ENCODE data around the gene CDK6. TPM values are rescaled to one million over a fixed set of nuclear protein-coding genes. Genes with fewer than 3 reads are reported as not detected.
"Not testable (repeated sequence)": the region's sequence is repeated elsewhere in the genome, so short reads cannot be mapped to it uniquely, and the experiment has no call there.

CDK6 gene
- total RNA-seq, 1 experiment from 2014 or later: 38.7 TPM

DNA sequence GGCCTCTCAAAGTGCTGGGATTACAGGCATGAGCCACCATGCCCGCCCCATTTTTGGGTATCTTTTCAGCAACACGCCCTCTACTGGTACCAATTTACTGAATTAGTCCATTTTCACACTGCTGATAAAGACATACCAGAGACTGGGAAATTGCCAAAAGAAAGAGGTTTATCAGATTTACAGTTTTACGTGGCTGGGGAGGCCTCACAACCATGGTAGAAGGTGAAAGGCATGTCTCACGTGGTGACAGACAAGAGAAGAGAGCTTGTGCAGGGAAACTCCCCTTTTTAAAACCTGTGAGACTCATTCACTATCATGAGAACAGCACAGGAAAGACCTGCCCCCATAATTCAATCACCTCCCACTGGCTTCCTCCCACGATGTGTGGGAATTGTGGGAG, 27.8 kb upstream of the CDK6 start:
- H3K27ac ChIP-seq (ENCODE audit: low read length); H3K9ac ChIP-seq (ENCODE audit: low read length); H3K79me2 ChIP-seq (ENCODE audit: low read length); H3K9me3 ChIP-seq (ENCODE audit: low read length); H3K4me3 ChIP-seq (ENCODE audit: low read length); ATAC-seq; H4K20me1 ChIP-seq (ENCODE audit: low read length); POLR2A ChIA-PET (ENCODE audit: unreplicated experiment); H3F3A ChIP-seq (ENCODE audit: low read length, unreplicated experiment); BruUV-seq (replicated peaks); H3K9me2 ChIP-seq (replicated peaks; ENCODE audit: low read length); H2AFZ ChIP-seq (ENCODE audit: low read length); intact Hi-C loops (cut with micrococcal nuclease); H3K27me3 ChIP-seq (ENCODE audit: low read length); H3K36me3 ChIP-seq (ENCODE audit: low read depth, low read length); H3K4me2 ChIP-seq (ENCODE audit: low read length); CTCF ChIA-PET; H3K4me1 ChIP-seq (ENCODE audit: insufficient read depth, low read length): not testable (repeated sequence)
- TF ChIP-seq, protein P1, sequence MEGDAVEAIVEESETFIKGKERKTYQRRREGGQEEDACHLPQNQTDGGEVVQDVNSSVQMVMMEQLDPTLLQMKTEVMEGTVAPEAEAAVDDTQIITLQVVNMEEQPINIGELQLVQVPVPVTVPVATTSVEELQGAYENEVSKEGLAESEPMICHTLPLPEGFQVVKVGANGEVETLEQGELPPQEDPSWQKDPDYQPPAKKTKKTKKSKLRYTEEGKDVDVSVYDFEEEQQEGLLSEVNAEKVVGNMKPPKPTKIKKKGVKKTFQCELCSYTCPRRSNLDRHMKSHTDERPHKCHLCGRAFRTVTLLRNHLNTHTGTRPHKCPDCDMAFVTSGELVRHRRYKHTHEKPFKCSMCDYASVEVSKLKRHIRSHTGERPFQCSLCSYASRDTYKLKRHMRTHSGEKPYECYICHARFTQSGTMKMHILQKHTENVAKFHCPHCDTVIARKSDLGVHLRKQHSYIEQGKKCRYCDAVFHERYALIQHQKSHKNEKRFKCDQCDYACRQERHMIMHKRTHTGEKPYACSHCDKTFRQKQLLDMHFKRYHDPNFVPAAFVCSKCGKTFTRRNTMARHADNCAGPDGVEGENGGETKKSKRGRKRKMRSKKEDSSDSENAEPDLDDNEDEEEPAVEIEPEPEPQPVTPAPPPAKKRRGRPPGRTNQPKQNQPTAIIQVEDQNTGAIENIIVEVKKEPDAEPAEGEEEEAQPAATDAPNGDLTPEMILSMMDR (conservative IDR thresholded peaks at IDR 0.05; ENCODE audit: low read depth, low read length): peak; percentile 31; the same call in 1 of the 2 replicates
- DNase-seq: peak; percentile 19

DNA sequence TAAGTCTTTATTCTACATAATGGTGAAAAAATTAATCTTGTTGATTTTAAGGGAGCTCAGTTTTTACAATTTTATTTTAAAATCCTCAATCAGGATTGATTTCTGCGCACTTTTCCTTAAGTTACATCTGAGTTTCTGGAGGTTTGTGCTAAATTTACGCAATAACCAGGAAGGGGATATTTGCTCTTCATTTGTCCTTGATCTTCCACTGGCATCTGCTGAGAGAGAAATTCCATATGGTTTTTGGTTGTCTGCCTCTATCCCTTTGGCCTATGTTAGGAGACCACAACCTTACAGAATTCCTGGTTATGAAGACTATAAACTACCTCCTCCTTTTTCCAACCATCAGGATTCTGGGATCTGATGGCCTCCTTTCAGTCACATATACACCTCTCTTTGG, 20.1 kb upstream of the CDK6 start:
- CTCF ChIA-PET: no interaction called here
- Histone ChIP-seq H2AFZ (ENCODE audit: low read length) (no peak overlapping the region), H3K4me2 (ENCODE audit: low read length) (no peak overlapping the region), H3K27ac (ENCODE audit: low read length) (no peak overlapping the region), H3K27me3 (ENCODE audit: low read length) (peaks cover 4% of the 10 kb centered on the region; the same call in 1 of the 2 replicates), H3F3A (ENCODE audit: low read length, unreplicated experiment) (no peaks in the 10 kb centered on the region), H3K4me1 (ENCODE audit: insufficient read depth, low read length) (no peaks in the 10 kb centered on the region), H3K9me3 (ENCODE audit: low read length) (no peaks in the 10 kb centered on the region), H3K79me2 (ENCODE audit: low read length) (no peaks in the 10 kb centered on the region), H3K4me3 (ENCODE audit: low read length) (no peak overlapping the region), H3K9ac (ENCODE audit: low read length) (no peak overlapping the region), H3K36me3 (ENCODE audit: low read depth, low read length) (no peaks in the 10 kb centered on the region), H3K9me2 (replicated peaks; ENCODE audit: low read length) (no peaks in the 10 kb centered on the region), H4K20me1 (ENCODE audit: low read length) (no peaks in the 10 kb centered on the region)
- intact Hi-C loops (cut with micrococcal nuclease): no loop called here
- ATAC-seq (no peak), DNase-seq (no peak)
- BruUV-seq (replicated peaks): no TSS peak
- POLR2A ChIA-PET (ENCODE audit: unreplicated experiment): no interaction called here
- TF ChIP-seq EZH2 (IDR thresholded peaks at IDR 0.05; ENCODE audit: low read length, unreplicated experiment) (no peak), EZH2phosphoT487 (IDR thresholded peaks at IDR 0.05; ENCODE audit: borderline replicate concordance, low read length) (no peak)
- TF ChIP-seq, protein P1 (conservative IDR thresholded peaks at IDR 0.05; ENCODE audit: low read depth, low read length): no peak

DNA sequence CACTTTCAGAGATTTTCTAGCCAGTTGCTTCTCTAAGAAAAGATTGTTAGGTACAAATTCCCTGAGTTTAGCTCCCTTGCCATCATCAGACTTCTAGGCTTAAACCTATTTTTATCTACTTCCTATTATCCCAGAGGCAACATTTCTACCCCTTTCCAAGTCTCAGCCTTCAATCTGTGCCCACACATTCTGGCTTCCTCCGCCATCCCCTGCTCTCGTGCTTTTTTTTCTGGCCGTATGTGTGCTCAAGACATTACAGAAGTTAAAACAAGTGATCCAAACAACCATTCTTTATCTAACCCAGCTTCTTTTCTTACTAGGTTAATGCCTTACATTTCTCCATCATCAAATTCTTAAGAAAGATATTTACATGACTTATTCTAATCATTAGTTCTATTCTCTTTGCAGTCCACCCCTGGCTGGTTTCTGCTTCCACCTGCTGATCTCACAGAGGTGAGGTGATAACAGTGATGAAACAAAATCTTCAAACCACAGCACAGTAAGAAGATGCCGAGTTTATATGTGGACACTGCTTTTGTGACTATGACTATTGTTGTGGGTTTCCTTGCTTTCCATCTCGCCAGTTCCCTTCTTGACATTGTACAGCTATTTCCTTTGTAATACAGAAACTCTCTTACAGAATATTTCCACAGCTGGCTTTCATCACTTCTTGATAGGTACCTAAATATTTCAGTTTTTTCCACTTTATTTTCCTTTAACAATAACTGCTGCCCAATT, 18.3 kb upstream of the CDK6 start:
- Histone ChIP-seq H3K9ac (ENCODE audit: low read length) (no peak overlapping the region), H3K4me3 (ENCODE audit: low read length) (no peak overlapping the region), H3K27ac (ENCODE audit: low read length) (no peak overlapping the region), H3K4me2 (ENCODE audit: low read length) (no peak overlapping the region), H3K27me3 (ENCODE audit: low read length) (peaks cover 8% of the 10 kb centered on the region; the same call in 1 of the 2 replicates), H3K79me2 (ENCODE audit: low read length) (no peaks in the 10 kb centered on the region), H4K20me1 (ENCODE audit: low read length) (no peaks in the 10 kb centered on the region), H3K36me3 (ENCODE audit: low read depth, low read length) (no peaks in the 10 kb centered on the region), H3K4me1 (ENCODE audit: insufficient read depth, low read length) (no peaks in the 10 kb centered on the region), H2AFZ (ENCODE audit: low read length) (no peak overlapping the region), H3F3A (ENCODE audit: low read length, unreplicated experiment) (no peaks in the 10 kb centered on the region), H3K9me3 (ENCODE audit: low read length) (no peaks in the 10 kb centered on the region), H3K9me2 (replicated peaks; ENCODE audit: low read length) (no peaks in the 10 kb centered on the region)
- CTCF ChIA-PET: no interaction called here
- ATAC-seq (no peak), DNase-seq (no peak)
- POLR2A ChIA-PET (ENCODE audit: unreplicated experiment): no interaction called here
- intact Hi-C loops (cut with micrococcal nuclease): no loop called here
- BruUV-seq (replicated peaks): no TSS peak
- TF ChIP-seq, protein P1 (conservative IDR thresholded peaks at IDR 0.05; ENCODE audit: low read depth, low read length): no peak
- TF ChIP-seq EZH2phosphoT487 (IDR thresholded peaks at IDR 0.05; ENCODE audit: borderline replicate concordance, low read length) (no peak), EZH2 (IDR thresholded peaks at IDR 0.05; ENCODE audit: low read length, unreplicated experiment) (no peak)
